GM21423 (cell line): ENCODE data around the gene ENO4.

Source experiments
- ATAC-seq: cut with Tn5 transposase; IDR thresholded peaks from one replicate; pipeline ENCODE4 v1.9.1; 2021; ENCODE audit warnings: mild to moderate bottlenecking, moderate library complexity; ENCODE audit not compliant: unreplicated experiment

ENO4 gene

DNA sequence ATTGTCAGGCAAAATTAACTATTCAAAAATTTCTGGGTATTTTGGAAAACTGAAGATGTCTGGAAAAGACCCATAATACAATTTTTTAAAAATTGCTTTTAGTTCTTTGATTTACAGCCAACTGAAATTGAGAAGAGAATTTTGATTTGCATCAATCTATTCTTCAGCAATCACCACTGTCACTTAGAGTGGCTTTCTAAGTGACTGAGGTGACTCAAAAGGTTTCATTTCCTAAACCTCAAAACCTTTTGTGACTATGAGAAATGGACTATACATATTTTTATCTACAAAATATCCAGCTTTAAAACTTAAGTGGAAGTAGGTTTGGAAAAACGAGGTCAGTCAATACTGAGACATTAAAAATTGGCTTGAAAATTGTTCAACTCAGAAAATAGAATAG lies 60.0 kb downstream of the ENO4 start:
- no peak for ATAC-seq

GRCh38 chr10:116910910-116911309 lies 61.6 kb downstream of the ENO4 start:
- no peak for ATAC-seq

DNA sequence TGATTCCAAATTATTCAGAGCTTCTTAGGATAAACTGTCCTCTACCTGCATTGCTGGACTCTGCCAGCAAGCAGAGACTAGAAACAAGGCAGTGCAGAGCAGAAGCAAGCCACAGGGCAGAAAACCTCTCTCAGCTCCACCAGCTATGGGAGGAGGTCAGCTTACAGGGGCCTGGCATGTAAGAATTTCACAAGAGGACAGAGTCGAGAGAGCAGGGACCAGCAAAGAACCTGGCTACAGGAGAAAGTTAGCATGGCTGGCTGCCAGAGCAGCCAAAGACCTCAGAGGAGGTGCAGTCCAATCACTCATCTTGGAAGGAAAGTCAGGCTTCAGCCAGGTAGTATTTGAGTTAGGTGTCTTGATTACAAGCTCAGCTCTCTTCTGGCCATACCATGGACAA lies 62.9 kb downstream of the ENO4 start:
- ATAC-seq: no peak

- ATAC-seq: no peak
Measured at GRCh38 chr10:116913695-116914094, 64.4 kb downstream of the ENO4 start.

GRCh38 chr10:116915340-116915739 lies 66.0 kb downstream of the ENO4 start:
- no peak for ATAC-seq

DNA sequence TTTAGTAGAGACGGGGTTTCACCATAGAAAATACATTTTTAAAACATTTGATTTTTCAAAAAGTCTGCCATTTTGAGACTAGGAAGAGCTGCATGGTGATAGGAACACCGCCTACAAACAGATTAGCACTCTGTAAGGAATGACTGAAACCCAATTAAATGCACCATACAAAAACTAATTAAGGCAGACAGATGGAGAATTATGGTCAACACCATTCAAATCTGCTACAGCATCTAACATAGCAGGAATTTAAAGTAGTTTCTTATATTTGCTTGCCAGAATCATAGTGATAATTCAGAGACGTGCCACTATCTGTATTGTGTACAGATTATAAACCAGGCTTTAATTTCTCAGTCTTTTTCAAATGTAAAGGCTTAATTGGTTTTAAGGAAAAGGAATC lies 68.2 kb downstream of the ENO4 start:
- no peak for ATAC-seq

GRCh38 chr10:116918583-116918982 lies 69.3 kb downstream of the ENO4 start:
- no peak for ATAC-seq

DNA sequence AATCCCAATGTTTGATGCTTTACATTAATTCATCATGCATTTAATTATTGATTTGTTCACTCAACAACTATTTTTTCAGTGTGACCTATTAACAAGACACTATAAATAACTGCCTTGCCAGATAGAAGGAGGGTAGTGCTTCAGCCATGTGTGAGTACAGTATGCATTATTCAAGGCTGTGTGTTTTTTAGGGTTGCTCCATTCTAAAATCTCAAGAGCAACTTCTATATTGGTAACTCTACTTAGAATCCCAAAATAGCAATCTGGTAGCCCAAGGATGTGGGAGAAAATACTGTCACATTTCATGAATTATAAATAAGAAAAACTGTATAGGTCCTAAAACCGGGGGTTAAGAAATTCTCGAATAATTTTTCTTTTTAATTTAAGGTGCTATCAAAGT lies 69.9 kb downstream of the ENO4 start:
- no peak for ATAC-seq

DNA sequence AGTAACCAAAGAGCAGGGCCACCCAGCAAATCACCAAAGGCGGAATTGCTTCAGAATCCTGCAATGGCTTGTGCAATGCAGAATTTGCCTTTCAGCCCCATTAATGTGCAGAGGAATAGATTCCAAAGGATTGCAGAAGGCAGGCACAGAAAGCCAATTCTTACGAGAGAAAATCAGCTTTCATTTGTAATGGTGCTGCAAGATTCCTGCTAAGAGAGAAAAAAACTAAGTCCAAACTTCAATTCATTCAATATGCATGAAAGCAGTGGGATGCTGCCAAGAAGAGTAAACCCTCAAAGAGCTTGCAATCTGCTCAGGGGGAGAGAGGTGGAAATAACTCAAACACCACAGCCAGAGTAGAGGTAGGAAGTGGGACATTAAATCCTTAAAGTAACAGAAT lies 70.4 kb downstream of the ENO4 start:
- ATAC-seq: no peak

DNA sequence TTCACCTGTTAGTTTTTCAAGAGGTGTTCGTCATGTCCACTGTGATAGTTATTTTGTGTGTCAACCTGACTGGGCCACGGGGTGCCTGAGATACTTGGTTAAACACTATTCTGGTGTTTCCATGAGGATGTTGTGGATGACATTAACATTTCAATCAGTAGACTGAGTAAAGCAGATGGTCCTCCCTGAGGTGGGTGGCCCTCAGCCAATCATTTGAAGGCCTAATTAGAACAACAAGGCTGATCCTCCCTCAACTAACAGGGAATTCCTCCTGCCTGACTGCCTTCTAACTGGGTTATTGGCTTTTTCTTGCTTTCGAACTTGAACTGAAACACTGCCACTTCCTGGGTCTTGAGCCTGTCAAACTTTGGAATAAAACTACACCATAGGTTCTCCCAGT lies 75.8 kb downstream of the ENO4 start:
- ATAC-seq: no peak

DNA sequence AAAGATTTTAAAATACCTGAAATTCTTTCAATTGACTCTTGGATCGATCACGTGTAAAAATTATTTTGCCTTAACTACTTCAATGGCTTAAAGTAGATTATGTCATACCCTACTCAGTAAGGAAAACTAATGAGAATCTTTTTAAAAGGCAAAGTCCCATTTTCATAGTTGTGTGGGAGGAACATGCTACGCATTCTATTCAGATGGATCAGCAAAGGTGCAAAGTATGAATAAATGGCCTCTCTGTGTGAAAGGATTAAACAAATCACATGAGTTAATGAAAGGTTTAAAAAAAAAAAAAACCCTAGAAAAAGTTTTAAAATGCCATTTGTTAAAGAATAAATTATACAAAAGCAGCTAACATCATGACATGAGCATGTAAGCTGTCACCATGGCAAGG lies 77.1 kb downstream of the ENO4 start:
- ATAC-seq: no peak

DNA sequence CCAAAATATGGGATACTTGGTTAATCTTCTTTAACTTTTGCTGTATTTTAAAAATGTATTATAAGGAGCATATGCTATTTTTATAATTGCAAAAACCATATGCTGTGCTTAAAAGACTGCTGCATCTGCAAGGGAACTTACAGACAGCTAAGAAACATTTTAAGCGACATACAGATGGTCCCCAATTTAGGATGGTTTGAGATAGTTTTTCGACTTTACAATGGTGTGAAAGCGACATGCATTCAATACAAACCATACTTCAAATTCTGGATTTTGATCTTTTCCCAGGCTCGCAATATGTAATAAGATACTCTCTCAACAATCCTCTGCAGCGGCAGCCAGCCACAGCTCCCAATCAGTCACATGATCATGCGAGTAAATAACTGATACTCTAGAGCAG lies 82.5 kb downstream of the ENO4 start:
- ATAC-seq: no peak
